H1 (cell line): ENCODE measurements around the gene RPS15. TPM values are rescaled to one million over a fixed set of nuclear protein-coding genes. Genes with fewer than 3 reads are reported as not detected.

Experiments
- CHD7 ChIP-seq: fragments of 300-600 bp; sonication (generic); IDR thresholded peaks from 2 replicates; pipeline ENCODE4 v1.7.1; 2012; ENCODE audit warnings: low read length, moderate library complexity, mild to moderate bottlenecking, inconsistent platforms; ENCODE audit not compliant: insufficient replicate concordance
- MAX ChIP-seq: IDR thresholded peaks from 2 replicates; pipeline ENCODE4 v1.6.1; 2012; ENCODE audit warnings: inconsistent platforms
- SP4 ChIP-seq: IDR thresholded peaks from 2 replicates; pipeline ENCODE4 v1.6.1; 2012; ENCODE audit warnings: low read length, inconsistent platforms
- polyA plus RNA-seq, 7 experiments: library from polyadenylated mRNA; depleted of rRNA in 3 of 7; stranded (reverse) in 5 of 7; unstranded in 2 of 7; fragments of >200 nt in 5 of 7; fragments of 200-250 nt in 2 of 7; gene quantifications; 1 replicate in 5 of 7; 2 replicates in 1 of 7; 4 replicates in 1 of 7; pipeline versions ENCODE4 v1.2.1 to v1.2.3, GENCODE V29; 2011 to 2013; ENCODE audit warnings: missing spikeins in 2 of 7, mixed read lengths in 2 of 7
- total RNA-seq: library from RNA; stranded (reverse); fragmentation: NEBNext Ultra II Directional; extraction: Animal tissue kit (Norgen Biotek cat#: 25700); gene quantifications from 2 replicates; pipeline ENCODE4 v1.2.1, GENCODE V29; 2021

The RPS15 gene
- total and polyA plus RNA-seq, 2 of the 8 experiments (the other 6 are each of a cell fraction or from before 2014, with no cell fraction given): 1,562 to 3,890 TPM

GRCh38 chr19:1420590-1420989 lies 17.6 kb upstream of the RPS15 start (continued):
- TF ChIP-seq CHD7 (no peak), MAX (no peak), SP4 (no peak)
